Measurements from ENCODE around the gene HEATR5A. TPM values are rescaled to one million over a fixed set of nuclear protein-coding genes. Genes with fewer than 3 reads are reported as not detected.

The HEATR5A gene
- total and polyA plus RNA-seq, 2 experiments from 2014 or later = 25.8 to 32.5 TPM

DNA sequence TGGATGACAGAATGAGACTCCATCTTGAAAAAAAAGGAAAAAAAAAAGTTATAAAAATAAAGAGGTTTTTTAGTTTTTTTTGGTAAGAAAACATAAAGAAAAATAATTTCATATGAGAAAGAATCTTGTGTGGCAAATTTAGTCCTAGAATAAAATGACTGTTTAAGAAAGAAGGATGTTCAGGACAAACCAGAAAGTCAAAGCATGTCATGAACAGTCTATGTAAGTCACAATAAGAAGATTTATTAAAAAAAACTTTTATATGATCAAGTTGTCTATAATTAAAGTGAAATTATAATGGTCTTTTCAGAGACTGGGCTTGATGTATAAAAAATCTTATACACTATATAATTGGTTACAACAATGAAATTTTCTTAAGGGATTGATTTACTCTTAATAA is 144.6 kb downstream of the HEATR5A start (continued):
- no peak for TF ChIP-seq ZNF462 (CRISPR knock-in tag; IDR thresholded peaks at IDR 0.05)

DNA sequence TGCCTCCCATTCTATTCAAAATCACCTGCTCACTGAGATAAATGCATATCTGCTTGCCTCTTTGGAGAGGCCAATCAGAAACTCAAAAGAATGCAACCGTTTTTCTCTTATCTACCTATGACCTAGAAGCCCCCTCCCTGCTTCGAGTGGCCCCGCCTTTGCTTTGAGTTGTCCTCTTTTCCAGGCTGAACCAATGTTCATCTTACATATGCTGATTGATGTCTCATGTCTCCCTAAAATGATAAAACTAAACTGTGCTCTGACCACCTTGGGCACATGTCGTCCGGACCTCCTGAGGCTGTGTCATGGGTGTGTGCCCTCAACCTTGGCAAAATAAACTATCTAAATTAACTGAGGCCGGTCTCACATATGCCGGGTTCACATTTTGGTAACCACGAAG is 148.7 kb downstream of the HEATR5A start:
- Histone ChIP-seq H3K4me3 (no peak overlapping the region), H3K4me1 (ENCODE audit: insufficient read depth) (no peaks in the 10 kb centered on the region), H4K20me1 (replicated peaks; ENCODE audit: insufficient read depth) (no peaks in the 10 kb centered on the region), H3K9me2 (ENCODE audit: insufficient read depth) (no peaks in the 10 kb centered on the region), H3F3A (replicated peaks; ENCODE audit: low read depth) (no peaks in the 10 kb centered on the region), H3K36me3 (ENCODE audit: insufficient read depth) (peaks cover 17% of the 10 kb centered on the region; the same call in 1 of the 2 replicates), H3K79me2 (replicated peaks; ENCODE audit: insufficient read depth) (no peaks in the 10 kb centered on the region), H3K27ac (ENCODE audit: low read depth) (no peak overlapping the region), H2AFZ (no peak overlapping the region), H3K4me2 (no peak overlapping the region), H3K27me3 (ENCODE audit: insufficient read depth) (no peaks in the 10 kb centered on the region)
- no peaks in the 10 kb centered on the region for H3K4me1 Mint-ChIP-seq
- H3K9me3 Mint-ChIP-seq = peaks cover 79% of the 10 kb centered on the region
- H3K4me3 Mint-ChIP-seq = no peak overlapping the region
- DNase-seq (ENCODE audit: low spot score) (no peak), ATAC-seq (no peak)
- H3K27me3 Mint-ChIP-seq (ENCODE audit: insufficient read depth, low read depth, poor library complexity) = peaks cover 2% of the 10 kb centered on the region
- H3K27ac Mint-ChIP-seq = no peak overlapping the region
- peaks cover 56% of the 10 kb centered on the region for H3K36me3 Mint-ChIP-seq (ENCODE audit: low read depth)
- TF ChIP-seq POLR2AphosphoS5 (IDR thresholded peaks at IDR 0.05; ENCODE audit: low read depth) (no peak), CTCF (conservative IDR thresholded peaks at IDR 0.05; ENCODE audit: low read depth in 2 of 2) (no peak), CREB1 (CRISPR knock-in tag; IDR thresholded peaks at IDR 0.05; ENCODE audit: low read depth) (no peak), NANOG (IDR thresholded peaks at IDR 0.05; ENCODE audit: borderline replicate concordance) (no peak), EZH2phosphoT487 (IDR thresholded peaks at IDR 0.05; ENCODE audit: unreplicated experiment) (no peak)
- TF ChIP-seq, protein P1, sequence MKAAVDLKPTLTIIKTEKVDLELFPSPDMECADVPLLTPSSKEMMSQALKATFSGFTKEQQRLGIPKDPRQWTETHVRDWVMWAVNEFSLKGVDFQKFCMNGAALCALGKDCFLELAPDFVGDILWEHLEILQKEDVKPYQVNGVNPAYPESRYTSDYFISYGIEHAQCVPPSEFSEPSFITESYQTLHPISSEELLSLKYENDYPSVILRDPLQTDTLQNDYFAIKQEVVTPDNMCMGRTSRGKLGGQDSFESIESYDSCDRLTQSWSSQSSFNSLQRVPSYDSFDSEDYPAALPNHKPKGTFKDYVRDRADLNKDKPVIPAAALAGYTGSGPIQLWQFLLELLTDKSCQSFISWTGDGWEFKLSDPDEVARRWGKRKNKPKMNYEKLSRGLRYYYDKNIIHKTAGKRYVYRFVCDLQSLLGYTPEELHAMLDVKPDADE (IDR thresholded peaks at IDR 0.05) = no peak
- TF ChIP-seq, protein P2, sequence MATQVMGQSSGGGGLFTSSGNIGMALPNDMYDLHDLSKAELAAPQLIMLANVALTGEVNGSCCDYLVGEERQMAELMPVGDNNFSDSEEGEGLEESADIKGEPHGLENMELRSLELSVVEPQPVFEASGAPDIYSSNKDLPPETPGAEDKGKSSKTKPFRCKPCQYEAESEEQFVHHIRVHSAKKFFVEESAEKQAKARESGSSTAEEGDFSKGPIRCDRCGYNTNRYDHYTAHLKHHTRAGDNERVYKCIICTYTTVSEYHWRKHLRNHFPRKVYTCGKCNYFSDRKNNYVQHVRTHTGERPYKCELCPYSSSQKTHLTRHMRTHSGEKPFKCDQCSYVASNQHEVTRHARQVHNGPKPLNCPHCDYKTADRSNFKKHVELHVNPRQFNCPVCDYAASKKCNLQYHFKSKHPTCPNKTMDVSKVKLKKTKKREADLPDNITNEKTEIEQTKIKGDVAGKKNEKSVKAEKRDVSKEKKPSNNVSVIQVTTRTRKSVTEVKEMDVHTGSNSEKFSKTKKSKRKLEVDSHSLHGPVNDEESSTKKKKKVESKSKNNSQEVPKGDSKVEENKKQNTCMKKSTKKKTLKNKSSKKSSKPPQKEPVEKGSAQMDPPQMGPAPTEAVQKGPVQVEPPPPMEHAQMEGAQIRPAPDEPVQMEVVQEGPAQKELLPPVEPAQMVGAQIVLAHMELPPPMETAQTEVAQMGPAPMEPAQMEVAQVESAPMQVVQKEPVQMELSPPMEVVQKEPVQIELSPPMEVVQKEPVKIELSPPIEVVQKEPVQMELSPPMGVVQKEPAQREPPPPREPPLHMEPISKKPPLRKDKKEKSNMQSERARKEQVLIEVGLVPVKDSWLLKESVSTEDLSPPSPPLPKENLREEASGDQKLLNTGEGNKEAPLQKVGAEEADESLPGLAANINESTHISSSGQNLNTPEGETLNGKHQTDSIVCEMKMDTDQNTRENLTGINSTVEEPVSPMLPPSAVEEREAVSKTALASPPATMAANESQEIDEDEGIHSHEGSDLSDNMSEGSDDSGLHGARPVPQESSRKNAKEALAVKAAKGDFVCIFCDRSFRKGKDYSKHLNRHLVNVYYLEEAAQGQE (IDR thresholded peaks at IDR 0.05; ENCODE audit: unreplicated experiment) = no peak

Measured in GM23338 (cell line).